HG02970 (cell line): ENCODE results near the gene TUBB.

Experiments used
- ATAC-seq: cut with Tn5 transposase; IDR thresholded peaks from one replicate; pipeline ENCODE4 v1.9.1; 2021; ENCODE audit warnings: mild to moderate bottlenecking, moderate library complexity, moderate number of reproducible peaks; ENCODE audit not compliant: unreplicated experiment, low FRiP score

TUBB gene

GRCh38 chr6:30686908-30687658, 33.1 kb upstream of the TUBB start:
- ATAC-seq: peak; percentile 48

GRCh38 chr6:30687659-30688431, 32.3 kb upstream of the TUBB start:
- ATAC-seq: no peak

GRCh38 chr6:30688569-30688968, 31.6 kb upstream of the TUBB start:
- no peak for ATAC-seq

- ATAC-seq: no peak
Observed at GRCh38 chr6:30689022-30689865, 30.9 kb upstream of the TUBB start.

GRCh38 chr6:30689985-30690384, 30.2 kb upstream of the TUBB start:
- ATAC-seq: no peak

- no peak for ATAC-seq
Observed at GRCh38 chr6:30690403-30691207, 29.5 kb upstream of the TUBB start, which contains the start of gene NRM. Gene NRM (minus strand): TSS chr6:30690984. CDS start chr6:30690974, 10 bp downstream.

- no peak for ATAC-seq
Observed at GRCh38 chr6:30691208-30691847, 28.8 kb upstream of the TUBB start.

GRCh38 chr6:30696432-30696831, 23.7 kb upstream of the TUBB start:
- no peak for ATAC-seq

GRCh38 chr6:30700340-30700739, 19.8 kb upstream of the TUBB start:
- no peak for ATAC-seq

GRCh38 chr6:30703011-30703410, 17.1 kb upstream of the TUBB start:
- ATAC-seq: no peak

- ATAC-seq: no peak
Observed at GRCh38 chr6:30703821-30704220, 16.3 kb upstream of the TUBB start.

GRCh38 chr6:30705620-30706019, 14.5 kb upstream of the TUBB start:
- ATAC-seq: no peak

GRCh38 chr6:30707281-30707850, 12.8 kb upstream of the TUBB start:
- ATAC-seq: no peak

GRCh38 chr6:30709101-30709868, 10.9 kb upstream of the TUBB start:
- no peak for ATAC-seq

GRCh38 chr6:30711758-30712380, 8.3 kb upstream of the TUBB start:
- ATAC-seq: no peak

GRCh38 chr6:30712441-30712945, 7.7 kb upstream of the TUBB start:
- ATAC-seq: no peak

GRCh38 chr6:30714263-30714662, 5.9 kb upstream of the TUBB start:
- ATAC-seq: no peak

- no peak for ATAC-seq
Observed at GRCh38 chr6:30716879-30717128, 3.3 kb upstream of the TUBB start.
